H9 (cell line): ENCODE data around the gene MAP3K1. TPM values are rescaled to one million over a fixed set of nuclear protein-coding genes. Genes with fewer than 3 reads are reported as not detected.

Source experiments
- DNase-seq: peaks from one replicate; pipeline ENCODE4 v3.0.0-alpha.2; 2017
- H2AFZ ChIP-seq: one replicate; pipeline ENCODE4 v1.6.1; 2013; ENCODE audit warnings: mild to moderate bottlenecking, low read length, control low read depth, moderate library complexity
- H2AK5ac ChIP-seq: 2 replicates; pipeline ENCODE4 v1.6.1; 2013; ENCODE audit warnings: low read length, control low read depth, mixed read lengths; ENCODE audit not compliant: insufficient read length
- H2BK120ac ChIP-seq: one replicate; pipeline ENCODE4 v1.6.1; 2013; ENCODE audit warnings: low read depth, mild to moderate bottlenecking, low read length, control low read depth, inconsistent platforms; ENCODE audit not compliant: poor library complexity, severe bottlenecking
- H2BK12ac ChIP-seq: 2 replicates; pipeline ENCODE4 v1.6.1; 2013; ENCODE audit warnings: low read length, control low read depth, mixed read lengths, low read depth; ENCODE audit not compliant: insufficient read length
- H2BK15ac ChIP-seq: 2 replicates; pipeline ENCODE4 v1.6.1; 2013; ENCODE audit warnings: low read depth, low read length, control low read depth
- H2BK20ac ChIP-seq: one replicate; pipeline ENCODE4 v1.6.1; 2013; ENCODE audit warnings: low read depth, mild to moderate bottlenecking, low read length, control low read depth, inconsistent platforms; ENCODE audit not compliant: poor library complexity, severe bottlenecking
- H2BK5ac ChIP-seq: 2 replicates; pipeline ENCODE4 v1.6.1; 2013; ENCODE audit warnings: low read length, control low read depth, mixed read lengths; ENCODE audit not compliant: insufficient read length
- H3K14ac ChIP-seq: 2 replicates; pipeline ENCODE4 v1.6.1; 2013; ENCODE audit warnings: low read length, control low read depth; ENCODE audit not compliant: insufficient read depth
- H3K18ac ChIP-seq: 2 replicates; pipeline ENCODE4 v1.6.1; 2013; ENCODE audit warnings: low read depth, mild to moderate bottlenecking, mixed read lengths, low read length, control low read depth; ENCODE audit not compliant: insufficient read length
- H3K23ac ChIP-seq: 2 replicates; pipeline ENCODE4 v1.6.1; 2013; ENCODE audit warnings: low read length, control low read depth, mixed read lengths, low read depth; ENCODE audit not compliant: insufficient read length
- H3K23me2 ChIP-seq: 2 replicates; pipeline ENCODE4 v1.6.1; 2013; ENCODE audit warnings: low read depth, mild to moderate bottlenecking, mixed read lengths, low read length, control low read depth; ENCODE audit not compliant: insufficient read length, poor library complexity, severe bottlenecking
- H3K27ac ChIP-seq: 2 replicates; pipeline ENCODE4 v1.5.1; 2013; ENCODE audit warnings: low read length, control low read depth, mixed read lengths, low read depth; ENCODE audit not compliant: insufficient read length
- H3K27me3 ChIP-seq: 2 replicates; pipeline ENCODE4 v1.6.1; 2013; ENCODE audit warnings: low read length, control low read depth, inconsistent platforms; ENCODE audit not compliant: insufficient read depth
- H3K4ac ChIP-seq: 2 replicates; pipeline ENCODE4 v1.6.1; 2013; ENCODE audit warnings: low read depth, mild to moderate bottlenecking, control low read depth, inconsistent platforms, low read length, moderate library complexity
- H3K4me1 ChIP-seq: 2 replicates; pipeline ENCODE4 v1.6.1; 2013; ENCODE audit warnings: low read length, control low read depth, inconsistent platforms; ENCODE audit not compliant: insufficient read depth
- H3K4me2 ChIP-seq: 2 replicates; pipeline ENCODE4 v1.6.1; 2013; ENCODE audit warnings: low read length, control low read depth, mixed read lengths; ENCODE audit not compliant: insufficient read length, insufficient read depth
- H3K56ac ChIP-seq: 2 replicates; pipeline ENCODE4 v1.6.1; 2013; ENCODE audit warnings: low read depth, mild to moderate bottlenecking, mixed read lengths, low read length, control low read depth; ENCODE audit not compliant: insufficient read length
- H3K79me1 ChIP-seq: 2 replicates; pipeline ENCODE4 v1.6.1; 2013; ENCODE audit warnings: low read depth, mild to moderate bottlenecking, moderate library complexity, low read length, control low read depth, inconsistent platforms; ENCODE audit not compliant: insufficient read depth, poor library complexity, severe bottlenecking
- H3K79me2 ChIP-seq: 2 replicates; pipeline ENCODE4 v1.6.1; 2013; ENCODE audit warnings: low read length, control low read depth, inconsistent platforms; ENCODE audit not compliant: insufficient read depth
- H3K9ac ChIP-seq: 2 replicates; pipeline ENCODE4 v1.6.1; 2013; ENCODE audit warnings: low read length, control low read depth, mixed read lengths; ENCODE audit not compliant: insufficient read length; ENCODE audit errors: extremely low read depth
- H3K9me3 ChIP-seq: one replicate; pipeline ENCODE4 v1.6.1; 2013; ENCODE audit warnings: low read depth, low read length, inconsistent platforms; ENCODE audit not compliant: control insufficient read depth
- H3T11ph ChIP-seq: one replicate; pipeline ENCODE4 v1.6.1; 2013; ENCODE audit warnings: mild to moderate bottlenecking, low read length, control low read depth, inconsistent platforms
- H4K20me1 ChIP-seq: one replicate; pipeline ENCODE4 v1.6.1; 2013; ENCODE audit not compliant: control insufficient read depth, insufficient read length, insufficient read depth
- H4K5ac ChIP-seq: 2 replicates; pipeline ENCODE4 v1.6.1; 2013; ENCODE audit warnings: low read depth, mild to moderate bottlenecking, mixed read lengths, low read length, control low read depth; ENCODE audit not compliant: insufficient read length
- H4K8ac ChIP-seq: replicated peaks from 2 replicates; pipeline ENCODE4 v1.6.1; 2013; ENCODE audit warnings: low read length, control low read depth, mixed read lengths, low read depth; ENCODE audit not compliant: insufficient read length
- H4K91ac ChIP-seq: 2 replicates; pipeline ENCODE4 v1.6.1; 2013; ENCODE audit warnings: low read depth, mild to moderate bottlenecking, moderate library complexity, mixed read lengths, low read length, control low read depth; ENCODE audit not compliant: insufficient read length
- H3K27ac Mint-ChIP-seq, 3 experiments: 2 replicates in 2 of 3; 3 replicates in 1 of 3; pipeline ENCODE4 v1.8.0; 2020 to 2021; ENCODE audit warnings: mixed read lengths in 3 of 3, mild to moderate bottlenecking in 1 of 3, moderate library complexity in 1 of 3
- H3K27me3 Mint-ChIP-seq: 2 replicates; pipeline ENCODE4 v1.8.0; 2021; ENCODE audit warnings: low read depth, mild to moderate bottlenecking, moderate library complexity, mixed read lengths
- H3K36me3 Mint-ChIP-seq, 3 experiments: 2 replicates in 2 of 3; 3 replicates in 1 of 3; pipeline ENCODE4 v1.8.0; 2020 to 2021; ENCODE audit warnings: low read depth in 3 of 3, mixed read lengths in 3 of 3; ENCODE audit not compliant: insufficient read depth in 1 of 3
- H3K4me1 Mint-ChIP-seq, 2 experiments: 2 replicates each; pipeline ENCODE4 v1.8.0; 2020; ENCODE audit warnings: mixed read lengths in 2 of 2
- H3K4me3 Mint-ChIP-seq, 2 experiments: 2 replicates in 1 of 2; 3 replicates in 1 of 2; pipeline ENCODE4 v1.8.0; 2020 to 2021; ENCODE audit warnings: mild to moderate bottlenecking in 2 of 2, mixed read lengths in 2 of 2, moderate library complexity in 1 of 2
- H3K9me3 Mint-ChIP-seq, 2 experiments: 2 replicates in 1 of 2; 3 replicates in 1 of 2; pipeline ENCODE4 v1.8.0; 2020; ENCODE audit warnings: mild to moderate bottlenecking in 2 of 2, mixed read lengths in 2 of 2, moderate library complexity in 1 of 2
- WGBS: extraction: QIAGEN DNeasy Blood & Tissue Kit; methylation state at CpG from one replicate; pipeline ENCODE4 v1.1.7; 2013; ENCODE audit warnings: missing lambda C conversion rate, low lambda C conversion rate, mixed read lengths; ENCODE audit not compliant: insufficient read length; ENCODE audit errors: extremely low coverage; 5-methylcytosine and 5-hydroxymethylcytosine counted together
- total RNA-seq: library from RNA; stranded (reverse); gene quantifications from 2 replicates; pipeline ENCODE4 v1.2.1, GENCODE V29; 2021
- TF ChIP-seq, protein P1 (sequence below): fragments of 200-600 bp; sonication (generic); conservative IDR thresholded peaks from 3 replicates; pipeline ENCODE4 v1.8.0; 2021; ENCODE audit warnings: antibody characterized with exemption, mild to moderate bottlenecking

Gene MAP3K1
- total RNA-seq, 1 experiment from 2014 or later = 11.1 TPM

- H3K23ac ChIP-seq = no peak overlapping the region
- no peak overlapping the region for H3K14ac ChIP-seq
- peak overlapping the region; percentile 60 for H3K4me2 ChIP-seq
- H2BK15ac ChIP-seq = no peak overlapping the region
- no peaks in the 10 kb centered on the region for H3K79me2 ChIP-seq
- H3K4ac ChIP-seq = no peak overlapping the region
- H3K9me3 Mint-ChIP-seq = no peaks in the 10 kb centered on the region; a peak in 1 of 5 replicates
- no peak overlapping the region for H2AFZ ChIP-seq
- no peak overlapping the region for H3K18ac ChIP-seq
- peaks cover 7% of the 10 kb centered on the region for H3K23me2 ChIP-seq
- no peaks in the 10 kb centered on the region for H3K9me3 ChIP-seq
- no peak overlapping the region for H4K91ac ChIP-seq
- H2BK12ac ChIP-seq = no peak overlapping the region
- H2BK120ac ChIP-seq = no peak overlapping the region
- no peak overlapping the region for H3K56ac ChIP-seq
- H4K5ac ChIP-seq = no peak overlapping the region
- DNase-seq = peak; percentile 59
- peaks cover 26 to 34% of the 10 kb centered on the region in 2 experiments for H3K4me1 Mint-ChIP-seq
- H3K4me1 ChIP-seq = peaks cover 2% of the 10 kb centered on the region; the same call in 1 of the 2 replicates
- WGBS = no CpG with 5 or more reads among the region's 31 CpGs
- peaks cover 4% of the 10 kb centered on the region; the same call in 1 of the 2 replicates for H3K27me3 ChIP-seq
- H3K27ac ChIP-seq = no peak overlapping the region
- no peak overlapping the region for H2AK5ac ChIP-seq
- no peak overlapping the region for H2BK20ac ChIP-seq
- no peak overlapping the region for H2BK5ac ChIP-seq
- H4K8ac ChIP-seq = no peak overlapping the region
- TF ChIP-seq, protein P1, sequence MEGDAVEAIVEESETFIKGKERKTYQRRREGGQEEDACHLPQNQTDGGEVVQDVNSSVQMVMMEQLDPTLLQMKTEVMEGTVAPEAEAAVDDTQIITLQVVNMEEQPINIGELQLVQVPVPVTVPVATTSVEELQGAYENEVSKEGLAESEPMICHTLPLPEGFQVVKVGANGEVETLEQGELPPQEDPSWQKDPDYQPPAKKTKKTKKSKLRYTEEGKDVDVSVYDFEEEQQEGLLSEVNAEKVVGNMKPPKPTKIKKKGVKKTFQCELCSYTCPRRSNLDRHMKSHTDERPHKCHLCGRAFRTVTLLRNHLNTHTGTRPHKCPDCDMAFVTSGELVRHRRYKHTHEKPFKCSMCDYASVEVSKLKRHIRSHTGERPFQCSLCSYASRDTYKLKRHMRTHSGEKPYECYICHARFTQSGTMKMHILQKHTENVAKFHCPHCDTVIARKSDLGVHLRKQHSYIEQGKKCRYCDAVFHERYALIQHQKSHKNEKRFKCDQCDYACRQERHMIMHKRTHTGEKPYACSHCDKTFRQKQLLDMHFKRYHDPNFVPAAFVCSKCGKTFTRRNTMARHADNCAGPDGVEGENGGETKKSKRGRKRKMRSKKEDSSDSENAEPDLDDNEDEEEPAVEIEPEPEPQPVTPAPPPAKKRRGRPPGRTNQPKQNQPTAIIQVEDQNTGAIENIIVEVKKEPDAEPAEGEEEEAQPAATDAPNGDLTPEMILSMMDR = no peak
- H3T11ph ChIP-seq = no peak overlapping the region
- peak overlapping the region; percentile 27 for H3K9ac ChIP-seq
- no peaks in the 10 kb centered on the region for H3K36me3 Mint-ChIP-seq
- H3K27ac Mint-ChIP-seq = no peak overlapping the region
- peaks cover 32% of the 10 kb centered on the region for H3K27me3 Mint-ChIP-seq
- no peaks in the 10 kb centered on the region for H4K20me1 ChIP-seq
- peaks cover 3% of the 10 kb centered on the region for H3K79me1 ChIP-seq
- peak overlapping the region; percentile 77 to 88 for H3K4me3 Mint-ChIP-seq
Measured at GRCh38 chr5:56814361-56814962, 887 bp upstream of the MAP3K1 start.
